Activated naive CD8-positive, alpha-beta T cell (primary cell): ENCODE results near the gene MBTPS1.

ENCODE experiments used
- H3K27ac Mint-ChIP-seq: one replicate; pipeline ENCODE4 v1.8.0; 2021; ENCODE audit warnings: mixed read lengths
- H3K27me3 Mint-ChIP-seq: one replicate; pipeline ENCODE4 v1.8.0; 2021; ENCODE audit warnings: mixed read lengths
- H3K36me3 Mint-ChIP-seq: one replicate; pipeline ENCODE4 v1.8.0; 2021; ENCODE audit warnings: mixed read lengths
- H3K4me1 Mint-ChIP-seq: one replicate; pipeline ENCODE4 v1.8.0; 2021; ENCODE audit warnings: low read depth, mixed read lengths
- H3K4me3 Mint-ChIP-seq: one replicate; pipeline ENCODE4 v1.8.0; 2021; ENCODE audit warnings: mild to moderate bottlenecking, mixed read lengths
- H3K9me3 Mint-ChIP-seq: one replicate; pipeline ENCODE4 v1.8.0; 2021; ENCODE audit warnings: low read depth, mixed read lengths

The MBTPS1 gene

DNA sequence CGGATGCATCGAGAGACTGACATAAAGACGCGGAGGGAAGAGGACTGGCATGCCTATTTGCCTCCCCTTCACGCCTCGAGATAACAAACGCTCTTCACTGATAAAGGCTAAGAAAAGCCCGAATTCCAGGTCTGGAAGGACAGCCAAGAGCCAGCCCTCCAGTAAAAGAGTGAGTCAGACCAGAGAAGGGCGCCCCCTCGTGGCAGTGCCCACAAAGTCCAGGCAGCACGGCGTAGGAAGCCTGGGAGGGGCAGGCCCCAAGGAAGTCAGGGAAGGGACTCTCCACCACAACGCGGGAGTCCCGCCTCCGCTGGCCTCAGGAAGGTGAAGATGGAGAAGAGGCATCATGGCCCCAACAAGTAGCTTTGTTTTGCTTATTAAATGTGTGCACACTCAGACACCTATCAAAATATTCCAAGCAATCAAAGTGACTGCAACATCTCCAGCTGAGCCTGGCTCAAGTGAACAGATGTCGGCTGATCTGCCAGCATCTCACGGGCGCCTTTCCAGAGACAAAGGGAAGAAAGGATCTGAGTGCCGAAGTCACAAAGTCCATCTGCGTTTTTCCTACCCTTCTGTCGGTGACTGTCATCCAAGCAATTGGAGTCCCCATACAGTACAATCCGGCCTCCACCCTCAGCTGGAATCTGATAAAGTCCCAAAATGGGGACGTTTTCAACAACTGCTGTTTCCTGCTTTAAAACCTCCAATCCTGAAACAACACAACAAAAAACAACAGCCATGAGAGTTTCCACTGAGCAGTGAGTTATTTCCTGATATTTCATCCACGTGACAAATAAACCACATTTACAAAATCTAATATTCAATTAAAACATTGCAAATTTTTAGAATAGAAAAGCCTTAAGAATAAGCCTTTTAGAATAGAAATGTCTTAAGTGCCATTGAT lies 53.8 kb downstream of the MBTPS1 start:
- no peak overlapping the region for H3K27ac Mint-ChIP-seq
- H3K27me3 Mint-ChIP-seq = no peaks in the 10 kb centered on the region
- H3K9me3 Mint-ChIP-seq = no peaks in the 10 kb centered on the region
- H3K4me1 Mint-ChIP-seq = peaks cover 2% of the 10 kb centered on the region
- no peak overlapping the region for H3K4me3 Mint-ChIP-seq
- H3K36me3 Mint-ChIP-seq = no peaks in the 10 kb centered on the region

DNA sequence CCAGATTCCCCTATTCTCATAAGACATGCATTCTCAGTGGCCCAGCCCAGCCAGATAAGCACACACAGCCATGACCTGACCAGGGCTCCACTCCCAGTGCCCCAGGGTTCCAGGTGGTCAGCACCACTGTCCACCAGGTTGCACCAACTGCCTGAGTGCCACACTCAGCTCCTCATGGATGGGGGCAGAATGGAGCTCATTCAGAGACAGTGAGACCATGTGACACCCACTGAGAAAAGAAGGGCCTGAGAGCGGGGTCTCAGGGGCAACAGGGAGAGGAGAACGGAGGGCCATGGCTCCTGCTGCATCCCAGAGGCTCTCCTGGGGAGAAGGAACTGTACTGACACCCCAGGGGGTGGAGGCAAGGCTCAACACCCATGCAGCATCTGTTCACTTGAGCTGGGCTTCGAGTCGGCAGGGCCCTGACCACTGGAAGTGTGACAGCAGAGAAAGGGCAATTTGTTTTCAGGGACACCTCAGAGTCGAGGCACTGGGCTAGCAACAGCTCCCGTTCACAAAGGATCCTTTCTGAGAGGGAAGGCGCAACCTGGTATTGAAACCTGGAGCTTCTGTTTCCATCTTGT lies 55.4 kb downstream of the MBTPS1 start:
- H3K4me1 Mint-ChIP-seq = peaks cover 2% of the 10 kb centered on the region
- no peaks in the 10 kb centered on the region for H3K36me3 Mint-ChIP-seq
- no peak overlapping the region for H3K4me3 Mint-ChIP-seq
- H3K9me3 Mint-ChIP-seq = no peaks in the 10 kb centered on the region
- H3K27me3 Mint-ChIP-seq = no peaks in the 10 kb centered on the region
- H3K27ac Mint-ChIP-seq = no peak overlapping the region

DNA sequence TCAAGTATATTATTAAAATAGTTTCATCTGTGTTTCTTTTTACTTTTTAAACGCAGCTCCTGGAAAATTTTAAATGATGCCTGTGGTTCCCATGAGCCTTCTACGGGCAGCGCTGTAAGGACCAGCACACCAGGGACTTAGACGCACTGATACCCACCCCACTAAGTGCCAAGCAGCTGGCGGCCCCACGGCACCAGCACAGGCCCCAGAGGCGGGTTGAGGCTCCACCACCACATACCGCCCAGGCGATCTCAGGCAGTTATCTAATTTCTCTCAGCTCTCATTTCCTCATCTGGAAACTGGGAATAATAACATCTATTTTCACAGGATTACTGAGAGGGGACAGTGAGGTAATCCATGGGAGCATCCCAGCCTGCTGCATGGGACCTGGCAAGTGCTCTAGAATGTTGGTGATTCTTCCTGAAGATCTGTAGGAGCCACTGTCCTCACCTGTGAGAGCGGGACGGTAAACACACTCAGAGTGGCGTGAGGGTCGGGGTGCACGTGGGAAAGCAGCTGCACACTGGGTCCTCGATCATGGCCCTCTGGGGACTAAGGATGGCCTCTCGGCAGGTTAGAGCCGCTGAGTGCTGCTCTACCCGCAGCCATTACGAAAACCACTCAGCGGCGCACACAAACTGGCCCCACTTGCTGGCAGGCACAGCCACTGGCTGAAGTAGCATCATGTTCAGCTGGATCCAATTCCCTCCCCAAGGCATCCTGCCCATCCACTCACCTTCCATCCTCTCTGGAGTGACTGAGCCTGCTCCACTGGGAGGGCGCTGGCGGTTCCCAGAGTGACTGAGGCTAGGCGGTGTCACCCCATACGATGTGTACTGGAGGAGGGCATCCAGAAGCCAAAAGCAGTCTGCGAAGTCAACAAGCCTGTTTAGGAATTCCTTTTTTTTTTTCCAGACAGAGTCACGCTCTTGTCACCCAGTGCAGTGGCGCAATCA lies 56.5 kb downstream of the MBTPS1 start:
- Mint-ChIP-seq H3K27ac (no peak overlapping the region), H3K27me3 (no peaks in the 10 kb centered on the region), H3K4me1 (peaks cover 2% of the 10 kb centered on the region), H3K9me3 (no peaks in the 10 kb centered on the region), H3K36me3 (no peaks in the 10 kb centered on the region), H3K4me3 (no peak overlapping the region)

DNA sequence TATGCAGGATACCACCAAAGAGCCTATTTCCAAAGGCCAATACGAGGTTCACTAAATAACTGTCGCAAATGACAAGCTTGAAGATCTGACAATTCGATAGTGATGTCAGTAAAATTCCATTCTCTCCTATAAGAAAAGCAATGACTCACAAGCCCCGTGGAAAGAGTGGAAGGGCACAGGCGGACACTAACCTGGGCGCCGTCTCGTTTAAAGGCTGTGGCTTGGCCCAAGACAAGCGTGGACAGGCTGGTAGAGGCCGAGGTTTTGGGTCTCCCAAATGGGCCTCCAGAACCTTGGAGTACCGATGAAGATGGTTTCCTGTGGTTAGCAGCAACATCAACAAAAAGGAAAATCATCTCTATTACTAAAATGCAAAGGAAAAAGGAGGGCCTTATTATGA lies 57.6 kb downstream of the MBTPS1 start:
- Mint-ChIP-seq H3K4me3 (no peak overlapping the region), H3K4me1 (peaks cover 2% of the 10 kb centered on the region), H3K27me3 (no peaks in the 10 kb centered on the region), H3K9me3 (no peaks in the 10 kb centered on the region), H3K36me3 (no peaks in the 10 kb centered on the region), H3K27ac (no peak overlapping the region)

DNA sequence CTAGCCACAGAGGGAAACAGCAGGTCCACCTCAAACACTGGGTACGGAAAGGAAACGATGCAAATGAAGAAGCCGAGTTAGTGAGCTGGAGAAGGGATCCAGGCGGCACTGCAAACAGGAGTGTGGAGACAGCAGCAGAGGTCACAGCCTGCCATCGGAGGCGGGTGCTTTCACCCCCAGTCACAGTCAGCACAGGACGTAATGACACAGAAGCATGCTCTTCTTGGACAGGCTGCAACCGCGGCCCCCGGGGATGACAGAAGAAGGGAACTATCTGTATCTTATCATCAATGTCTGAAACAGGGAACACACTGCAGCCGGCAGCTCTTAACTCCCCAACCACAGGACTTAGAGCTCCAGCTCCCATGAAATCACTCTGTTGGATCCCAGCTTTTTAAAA lies 58.1 kb downstream of the MBTPS1 start:
- H3K4me1 Mint-ChIP-seq = peaks cover 2% of the 10 kb centered on the region
- no peaks in the 10 kb centered on the region for H3K9me3 Mint-ChIP-seq
- H3K27ac Mint-ChIP-seq = no peak overlapping the region
- no peak overlapping the region for H3K4me3 Mint-ChIP-seq
- H3K36me3 Mint-ChIP-seq = no peaks in the 10 kb centered on the region
- no peaks in the 10 kb centered on the region for H3K27me3 Mint-ChIP-seq

DNA sequence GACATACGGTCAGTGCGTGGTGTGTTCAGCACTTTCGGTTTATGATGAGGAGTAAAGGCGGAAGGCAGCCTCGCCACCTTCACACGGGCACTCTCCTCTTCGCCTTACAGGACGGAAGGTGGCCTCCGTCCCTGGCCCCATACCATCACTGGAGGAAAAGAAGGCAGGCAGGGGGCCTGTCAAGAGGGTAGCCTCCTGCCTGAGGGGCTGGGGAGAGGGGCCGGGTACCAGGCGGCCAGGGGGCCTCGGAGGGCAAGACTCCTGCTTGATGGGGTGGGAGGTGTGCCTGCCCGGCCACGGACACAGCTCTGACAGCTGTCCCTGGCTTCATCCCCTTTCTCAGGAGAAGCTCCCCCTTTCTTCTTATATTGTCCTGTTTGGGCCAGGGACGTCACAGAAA lies 58.5 kb downstream of the MBTPS1 start:
- Mint-ChIP-seq H3K36me3 (peaks cover 2% of the 10 kb centered on the region), H3K27me3 (no peaks in the 10 kb centered on the region), H3K27ac (no peak overlapping the region), H3K9me3 (no peaks in the 10 kb centered on the region), H3K4me3 (no peak overlapping the region), H3K4me1 (peaks cover 2% of the 10 kb centered on the region)

DNA sequence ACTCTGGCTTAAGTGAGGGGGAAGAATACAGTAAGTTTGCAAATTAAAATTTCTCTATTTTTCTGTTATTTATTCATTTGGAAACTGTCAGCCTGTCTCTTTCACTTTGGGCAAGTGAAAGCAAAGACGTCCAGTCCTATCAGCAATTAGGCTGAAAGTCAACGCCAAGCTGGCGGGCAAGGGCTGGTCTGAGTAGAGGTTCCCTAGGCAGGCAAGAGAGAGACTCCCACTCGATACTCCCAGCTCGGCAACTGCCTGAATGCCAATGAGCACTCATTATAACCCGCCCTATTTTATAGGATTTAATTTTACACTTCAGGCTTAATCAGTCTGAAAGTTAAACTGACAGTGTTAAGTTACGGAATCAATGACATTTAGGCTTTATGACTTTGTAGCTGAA lies 59.8 kb downstream of the MBTPS1 start:
- Mint-ChIP-seq H3K4me1 (no peaks in the 10 kb centered on the region), H3K36me3 (peaks cover 2% of the 10 kb centered on the region), H3K27me3 (no peaks in the 10 kb centered on the region), H3K4me3 (no peak overlapping the region), H3K9me3 (no peaks in the 10 kb centered on the region), H3K27ac (no peak overlapping the region)

DNA sequence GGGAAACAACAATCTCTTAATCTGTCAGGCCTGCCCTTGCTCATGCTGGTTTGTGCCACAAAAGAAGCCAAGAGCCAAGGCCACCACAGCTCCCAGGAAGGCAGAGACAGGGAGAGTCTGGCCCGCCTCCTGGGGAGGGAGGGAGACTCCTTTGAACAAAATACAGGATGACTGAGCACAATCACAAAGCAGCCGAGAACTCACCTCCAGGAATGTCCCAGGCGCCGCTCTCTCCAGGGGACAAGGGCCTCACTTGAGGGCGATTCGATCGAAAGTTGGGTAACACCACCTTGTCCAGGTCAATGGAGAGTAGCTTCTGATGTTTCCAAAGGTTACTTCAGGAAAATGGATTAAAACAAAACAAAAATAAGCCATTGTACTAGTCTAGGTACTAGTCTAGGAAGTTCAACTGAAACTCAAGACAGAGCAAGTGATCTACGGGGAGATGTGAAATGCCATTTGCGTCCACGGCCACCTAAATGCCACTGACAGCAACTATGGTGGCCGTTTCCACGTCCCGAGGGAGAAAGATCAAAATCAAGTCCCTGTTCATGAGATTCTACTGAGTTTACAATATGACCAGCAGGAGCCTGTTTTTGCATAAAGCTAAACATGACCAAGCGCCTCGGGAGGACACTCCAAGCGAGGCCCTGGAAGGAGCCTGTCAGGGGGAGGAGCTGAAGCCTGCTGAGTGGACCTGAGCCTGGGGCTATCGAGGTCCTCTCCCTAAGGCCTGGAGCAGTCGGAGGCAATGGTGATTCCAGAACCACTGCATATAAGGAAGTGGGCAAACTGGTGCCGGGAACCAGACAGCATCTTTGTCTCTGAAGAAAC lies 60.7 kb downstream of the MBTPS1 start:
- Mint-ChIP-seq H3K4me1 (no peaks in the 10 kb centered on the region), H3K9me3 (no peaks in the 10 kb centered on the region), H3K27ac (no peak overlapping the region), H3K27me3 (no peaks in the 10 kb centered on the region), H3K36me3 (peaks cover 2% of the 10 kb centered on the region), H3K4me3 (no peak overlapping the region)

DNA sequence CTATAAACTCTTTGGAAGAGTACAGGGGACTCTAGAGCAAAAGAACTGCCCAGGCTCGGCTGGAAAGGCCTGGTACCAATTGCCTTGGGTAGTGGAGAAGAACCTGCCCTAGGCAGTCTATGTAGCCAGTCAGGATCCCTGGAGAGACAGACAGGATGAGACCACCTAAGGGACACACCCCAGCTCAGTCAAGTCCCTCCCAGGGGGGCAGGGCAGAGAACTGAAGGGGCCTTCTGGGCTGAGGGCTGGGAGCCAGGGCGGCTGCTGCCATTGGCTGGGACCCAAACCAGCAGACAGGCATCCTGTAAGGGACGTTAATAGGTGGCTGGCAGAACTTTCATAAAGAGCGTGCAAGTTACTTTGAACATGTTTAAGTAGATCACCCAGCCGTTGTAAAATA lies 61.4 kb downstream of the MBTPS1 start:
- no peak overlapping the region for H3K27ac Mint-ChIP-seq
- peaks cover 2% of the 10 kb centered on the region for H3K36me3 Mint-ChIP-seq
- no peaks in the 10 kb centered on the region for H3K4me1 Mint-ChIP-seq
- H3K4me3 Mint-ChIP-seq = no peak overlapping the region
- H3K27me3 Mint-ChIP-seq = no peaks in the 10 kb centered on the region
- H3K9me3 Mint-ChIP-seq = no peaks in the 10 kb centered on the region

DNA sequence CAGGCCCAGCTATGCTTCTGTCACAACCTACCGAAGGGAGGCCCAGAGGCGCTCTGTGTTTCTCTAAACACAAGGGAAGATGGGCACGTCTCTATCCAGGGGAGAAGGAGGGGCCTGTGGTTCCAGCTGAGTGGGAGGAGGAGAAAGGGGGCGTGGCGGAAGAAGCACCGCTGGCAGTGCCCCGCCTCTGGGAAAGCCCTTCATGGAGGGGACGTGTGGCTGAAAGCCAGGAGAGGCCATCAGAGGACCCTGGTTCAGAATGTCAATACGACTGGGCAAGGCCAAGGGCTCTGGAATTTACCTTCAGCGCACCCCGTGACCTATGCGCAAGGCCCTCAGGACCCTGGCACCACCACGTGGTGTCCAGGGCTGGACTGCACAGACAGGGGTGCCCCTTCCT lies 61.8 kb downstream of the MBTPS1 start:
- Mint-ChIP-seq H3K27ac (no peak overlapping the region), H3K9me3 (no peaks in the 10 kb centered on the region), H3K4me3 (no peak overlapping the region), H3K4me1 (no peaks in the 10 kb centered on the region), H3K27me3 (no peaks in the 10 kb centered on the region), H3K36me3 (peaks cover 2% of the 10 kb centered on the region)

DNA sequence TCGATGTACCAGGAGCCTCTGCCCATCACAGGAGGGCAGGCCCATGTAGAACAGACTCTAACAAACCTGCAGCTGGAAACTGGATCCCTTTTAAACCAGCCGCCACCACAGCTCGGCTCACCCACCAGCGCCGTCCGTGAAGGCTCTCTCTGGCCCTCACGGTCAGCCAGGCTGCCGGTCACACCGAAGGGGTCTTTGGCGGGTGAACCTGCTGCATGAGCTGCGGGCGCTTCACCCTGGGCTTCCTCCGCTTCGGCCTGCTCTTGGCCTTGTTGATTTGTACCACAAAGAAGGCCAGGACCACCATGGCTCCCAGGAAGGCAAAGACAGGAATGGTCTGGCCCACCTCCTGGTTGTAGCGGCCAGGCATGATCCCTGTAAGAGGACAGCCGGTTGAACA lies 62.5 kb downstream of the MBTPS1 start:
- H3K36me3 Mint-ChIP-seq = peaks cover 2% of the 10 kb centered on the region

DNA sequence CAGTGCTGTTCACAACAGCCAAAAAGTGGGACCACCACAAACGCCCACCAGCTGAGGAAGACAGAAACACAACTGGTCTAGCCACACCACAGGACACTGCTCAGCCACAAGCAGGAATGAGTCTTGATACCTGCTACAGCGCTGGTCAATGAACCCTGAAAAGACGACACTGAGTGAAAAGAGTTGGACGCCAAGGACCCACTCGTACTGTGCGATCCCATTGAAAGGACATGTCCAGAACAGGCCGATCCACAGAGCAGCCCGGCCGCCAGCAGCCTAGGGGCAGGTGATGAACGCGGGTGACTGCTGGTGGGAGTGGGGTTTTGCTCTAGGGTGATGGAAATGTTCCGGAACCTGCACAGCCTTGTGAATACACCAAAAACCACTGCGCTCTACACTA lies 63.5 kb downstream of the MBTPS1 start:
- Mint-ChIP-seq H3K4me1 (no peaks in the 10 kb centered on the region), H3K27ac (no peak overlapping the region), H3K27me3 (no peaks in the 10 kb centered on the region), H3K4me3 (no peak overlapping the region), H3K9me3 (no peaks in the 10 kb centered on the region), H3K36me3 (peaks cover 2% of the 10 kb centered on the region)

More for the DNA sequence above, 62.5 kb downstream of the MBTPS1 start:
- Mint-ChIP-seq H3K4me1 (no peaks in the 10 kb centered on the region), H3K9me3 (no peaks in the 10 kb centered on the region), H3K27me3 (no peaks in the 10 kb centered on the region), H3K4me3 (no peak overlapping the region), H3K27ac (no peak overlapping the region)

DNA sequence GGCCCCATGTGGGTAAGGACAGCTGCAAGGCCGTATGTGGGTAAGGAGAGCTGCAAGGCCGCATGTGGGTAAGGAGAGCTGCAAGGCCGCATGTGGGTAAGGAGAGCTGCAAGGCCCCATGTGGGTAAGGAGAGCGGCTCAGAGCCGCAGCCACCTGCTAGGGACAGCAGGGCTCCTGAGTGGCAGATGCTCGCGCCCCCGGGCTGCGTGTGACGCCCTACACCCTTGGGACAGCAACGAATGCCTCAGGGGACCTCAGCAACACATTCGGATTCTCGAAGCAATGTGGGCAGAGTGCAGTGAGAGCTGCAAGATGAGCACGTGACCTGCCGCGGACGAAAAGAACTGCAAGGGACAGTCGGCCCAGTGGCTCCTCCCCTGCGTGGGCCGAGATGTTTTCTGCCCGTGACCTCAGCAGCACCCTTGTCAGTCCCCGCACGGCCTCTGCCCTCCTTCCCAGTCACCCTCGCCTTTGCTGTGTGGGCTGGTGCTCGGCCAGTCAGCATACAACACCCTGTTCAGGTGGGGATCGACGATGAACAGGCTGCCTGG lies 64.6 kb downstream of the MBTPS1 start:
- Mint-ChIP-seq H3K36me3 (peaks cover 2% of the 10 kb centered on the region), H3K27ac (no peak overlapping the region), H3K4me3 (no peak overlapping the region), H3K9me3 (no peaks in the 10 kb centered on the region), H3K4me1 (no peaks in the 10 kb centered on the region), H3K27me3 (no peaks in the 10 kb centered on the region)

DNA sequence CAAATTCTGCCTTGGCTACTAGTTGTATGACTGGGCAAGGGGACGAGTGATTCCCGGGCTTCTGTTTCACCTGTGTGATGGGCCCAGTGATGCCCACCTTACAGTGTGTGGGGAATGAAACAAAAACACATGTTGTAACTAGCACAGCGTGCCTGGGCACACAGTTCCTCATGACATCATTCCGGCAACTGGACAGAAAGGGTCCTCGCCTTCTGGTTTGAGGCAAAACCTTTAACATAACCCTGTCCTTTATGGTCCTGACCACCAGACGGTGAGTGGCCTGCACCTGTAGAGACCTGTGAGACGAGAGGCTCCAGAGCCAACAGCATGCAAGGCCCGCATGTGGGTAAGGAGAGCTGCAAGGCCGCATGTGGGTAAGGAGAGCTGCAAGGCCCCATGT lies 66.4 kb downstream of the MBTPS1 start:
- Mint-ChIP-seq H3K36me3 (peaks cover 2% of the 10 kb centered on the region), H3K9me3 (no peaks in the 10 kb centered on the region), H3K4me3 (no peak overlapping the region)

More for the DNA sequence above, 66.4 kb downstream of the MBTPS1 start:
- no peak overlapping the region for H3K27ac Mint-ChIP-seq
- no peaks in the 10 kb centered on the region for H3K27me3 Mint-ChIP-seq
- H3K4me1 Mint-ChIP-seq = no peaks in the 10 kb centered on the region
